ENCODE results near the gene NEDD9.

Gene NEDD9

DNA sequence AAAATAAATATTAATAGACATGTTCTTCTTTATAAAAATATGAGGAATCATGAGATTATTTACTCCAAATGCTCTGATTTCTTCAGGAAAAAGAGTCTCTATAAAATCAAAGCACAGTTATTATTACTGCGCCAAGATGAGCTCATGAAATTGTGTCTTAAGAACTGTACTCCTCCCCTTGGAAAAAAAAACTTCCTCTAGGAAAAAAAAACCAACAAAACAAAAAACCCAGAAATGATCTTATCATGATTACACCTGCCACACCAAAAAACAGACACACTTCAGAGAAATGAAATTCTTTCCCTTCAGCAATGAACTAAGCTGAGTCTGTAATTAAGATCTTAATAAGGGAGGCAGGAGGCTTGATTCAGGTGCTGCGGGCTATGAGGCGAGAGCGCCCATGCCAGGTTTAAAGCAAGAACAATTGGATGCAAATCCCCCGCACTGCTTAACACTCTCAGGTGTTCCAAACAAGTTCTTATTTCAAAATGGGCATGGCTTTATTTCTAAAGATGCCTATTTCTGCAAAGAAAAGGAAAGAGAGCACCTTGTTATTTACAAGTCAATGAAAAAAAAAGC, 9.1 kb downstream of the NEDD9 start:
- TF ChIP-seq, protein P1, sequence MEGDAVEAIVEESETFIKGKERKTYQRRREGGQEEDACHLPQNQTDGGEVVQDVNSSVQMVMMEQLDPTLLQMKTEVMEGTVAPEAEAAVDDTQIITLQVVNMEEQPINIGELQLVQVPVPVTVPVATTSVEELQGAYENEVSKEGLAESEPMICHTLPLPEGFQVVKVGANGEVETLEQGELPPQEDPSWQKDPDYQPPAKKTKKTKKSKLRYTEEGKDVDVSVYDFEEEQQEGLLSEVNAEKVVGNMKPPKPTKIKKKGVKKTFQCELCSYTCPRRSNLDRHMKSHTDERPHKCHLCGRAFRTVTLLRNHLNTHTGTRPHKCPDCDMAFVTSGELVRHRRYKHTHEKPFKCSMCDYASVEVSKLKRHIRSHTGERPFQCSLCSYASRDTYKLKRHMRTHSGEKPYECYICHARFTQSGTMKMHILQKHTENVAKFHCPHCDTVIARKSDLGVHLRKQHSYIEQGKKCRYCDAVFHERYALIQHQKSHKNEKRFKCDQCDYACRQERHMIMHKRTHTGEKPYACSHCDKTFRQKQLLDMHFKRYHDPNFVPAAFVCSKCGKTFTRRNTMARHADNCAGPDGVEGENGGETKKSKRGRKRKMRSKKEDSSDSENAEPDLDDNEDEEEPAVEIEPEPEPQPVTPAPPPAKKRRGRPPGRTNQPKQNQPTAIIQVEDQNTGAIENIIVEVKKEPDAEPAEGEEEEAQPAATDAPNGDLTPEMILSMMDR (IDR thresholded peaks at IDR 0.05), result no peak

DNA sequence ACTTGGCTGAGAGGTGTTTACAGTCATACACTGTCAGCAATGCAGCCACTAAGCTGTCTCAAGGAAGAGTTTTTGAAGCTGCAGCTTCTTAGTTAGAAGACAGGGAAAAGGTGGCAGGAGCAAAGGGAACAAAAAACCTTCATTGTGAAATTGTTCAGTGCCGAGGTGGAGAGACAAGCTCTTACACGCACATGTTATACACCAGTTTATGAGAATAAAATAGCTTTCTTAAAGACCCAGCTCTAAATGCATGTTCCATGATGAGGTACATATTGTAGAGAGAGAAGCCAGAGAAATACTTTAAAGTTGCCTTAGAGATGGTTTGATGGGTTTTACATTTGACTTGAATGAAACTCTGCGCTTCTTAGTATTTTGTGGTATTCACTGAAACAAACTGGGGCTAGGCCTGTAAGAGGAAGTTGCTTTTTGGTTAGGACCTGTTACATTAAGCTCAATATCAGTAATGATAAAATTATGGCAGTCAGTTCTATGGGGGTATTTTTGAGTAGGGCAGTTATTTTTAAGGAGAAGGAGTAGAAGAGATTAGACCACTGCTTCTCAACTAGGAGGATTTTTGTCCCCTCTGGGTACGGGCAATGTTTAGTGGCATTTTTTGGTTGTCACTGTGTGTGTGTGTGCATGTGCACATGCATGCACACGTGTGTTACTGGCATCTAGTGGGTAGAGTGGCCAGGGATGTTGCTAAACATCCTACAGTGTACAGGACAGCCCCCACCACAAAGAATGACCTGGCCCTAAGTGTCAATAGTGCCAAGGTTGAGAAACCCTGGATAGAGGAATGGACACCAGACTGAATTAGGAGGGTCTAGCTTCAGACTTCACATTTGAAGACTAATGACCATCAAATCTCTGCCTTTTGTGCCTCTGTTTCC, 9.8 kb downstream of the NEDD9 start:
- TF ChIP-seq, protein P1 (IDR thresholded peaks at IDR 0.05), result no peak

DNA sequence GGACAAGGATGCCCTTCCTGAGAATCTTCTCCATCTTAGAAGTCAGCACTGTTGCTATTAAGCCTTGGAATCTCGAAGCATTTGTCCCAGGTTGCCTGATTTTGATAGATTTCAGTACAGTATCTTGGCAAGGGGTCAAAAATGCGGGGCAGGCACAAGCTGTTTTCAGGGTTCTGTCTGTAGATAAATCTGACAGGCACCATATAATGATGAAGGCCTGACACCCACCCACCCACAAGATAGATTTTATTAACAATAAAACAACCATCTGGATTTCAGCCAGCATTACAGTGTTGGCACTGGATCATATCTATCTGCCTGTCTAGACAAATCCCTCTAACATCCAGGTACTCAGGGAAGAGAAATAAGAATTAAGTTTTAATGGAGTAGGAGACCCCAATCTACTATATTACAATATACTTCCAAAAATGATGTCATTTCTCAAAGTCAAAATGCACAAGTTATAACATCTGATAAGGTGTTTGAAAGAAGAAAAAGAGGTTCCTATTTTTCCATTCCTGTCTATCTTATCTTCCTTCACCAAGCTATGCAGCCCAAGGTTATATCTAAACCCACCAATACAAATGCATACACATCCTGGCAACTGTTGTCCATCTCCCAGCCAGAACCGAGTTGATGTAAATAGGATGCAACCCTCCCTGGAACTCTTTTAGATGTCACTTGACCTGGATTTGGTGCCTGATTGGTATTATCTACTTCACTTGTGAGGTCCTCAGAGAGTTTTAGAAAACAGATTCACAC, 10.7 kb downstream of the NEDD9 start:
- TF ChIP-seq, protein P1 (IDR thresholded peaks at IDR 0.05), result no peak

DNA sequence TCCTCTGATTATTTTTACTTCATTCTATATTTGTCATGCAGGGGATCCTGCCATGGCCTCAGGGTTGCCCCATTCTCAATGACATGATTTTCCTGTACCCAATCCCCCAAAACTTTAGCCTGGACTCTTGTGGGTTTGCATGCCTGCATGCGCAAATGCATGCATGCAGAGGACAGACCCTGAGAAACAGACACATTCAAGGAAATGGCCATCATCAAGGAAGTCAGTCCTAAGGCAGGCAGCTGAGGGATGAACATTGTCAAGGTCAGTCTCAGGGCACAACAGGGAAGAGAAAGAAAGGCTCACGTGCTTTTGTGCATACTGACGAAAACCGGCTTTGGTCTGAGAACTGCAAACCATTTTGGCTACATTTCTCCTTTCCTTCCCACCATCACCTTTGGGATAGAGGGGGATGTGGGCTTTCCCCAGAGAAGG, 13.1 kb downstream of the NEDD9 start:
- TF ChIP-seq, protein P1 (IDR thresholded peaks at IDR 0.05), result no peak

DNA sequence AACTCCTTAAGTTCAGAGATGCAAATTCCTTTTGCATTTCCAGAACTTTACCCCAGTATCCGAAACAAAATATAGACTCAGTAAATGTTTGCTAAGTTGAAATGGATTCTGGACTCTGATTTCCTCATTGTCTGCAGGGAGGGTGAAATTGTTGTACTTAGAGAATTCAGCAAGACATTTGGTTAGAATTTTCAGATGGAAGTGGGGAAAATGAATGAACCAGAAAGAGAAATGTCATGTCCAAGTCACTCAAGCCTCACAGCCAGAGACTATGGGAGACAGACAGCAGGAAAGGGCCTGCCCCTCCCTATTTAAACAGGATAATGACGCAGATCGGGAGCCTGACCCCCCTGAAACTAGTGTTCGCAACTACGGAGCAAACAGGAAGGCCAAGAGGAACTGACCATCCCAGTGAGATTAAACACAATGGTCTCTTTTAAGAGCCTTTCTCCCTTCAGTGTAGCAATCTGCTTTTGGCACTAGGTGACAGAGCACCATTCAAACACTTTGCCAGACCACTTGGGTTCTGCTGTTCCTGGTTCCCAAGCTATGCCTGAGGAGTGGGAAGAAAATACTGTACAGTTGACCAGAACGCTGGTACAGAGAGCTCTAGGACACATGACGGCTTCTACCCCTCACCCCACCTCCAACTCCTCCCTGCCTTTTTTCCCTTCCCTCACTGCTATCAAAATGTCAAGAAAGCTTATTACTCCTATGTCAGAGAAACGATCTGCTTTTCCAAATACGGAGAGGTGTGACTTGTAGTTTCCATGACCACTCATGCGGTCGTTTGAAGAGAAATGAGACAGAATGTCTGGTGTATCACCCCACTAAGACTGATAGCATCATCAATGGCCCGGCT, 13.7 kb downstream of the NEDD9 start:
- TF ChIP-seq, protein P1 (IDR thresholded peaks at IDR 0.05), result no peak

- TF ChIP-seq, protein P1 (IDR thresholded peaks at IDR 0.05), result no peak
These were observed 14.4 kb downstream of the NEDD9 start for GRCh38 chr6:11218102-11218442.
